OCI-M2 (cell line): ENCODE results near the gene CUL4A.
"Not testable (repeated sequence)": the region's sequence is repeated elsewhere in the genome, so short reads cannot be mapped to it uniquely, and the experiment has no call there.

Source experiments
- DNase-seq: peaks from one replicate; lab custom pipeline; 2025; ENCODE audit not compliant: unreplicated experiment; lab: John Stamatoyannopoulos, UW

Gene CUL4A

DNA sequence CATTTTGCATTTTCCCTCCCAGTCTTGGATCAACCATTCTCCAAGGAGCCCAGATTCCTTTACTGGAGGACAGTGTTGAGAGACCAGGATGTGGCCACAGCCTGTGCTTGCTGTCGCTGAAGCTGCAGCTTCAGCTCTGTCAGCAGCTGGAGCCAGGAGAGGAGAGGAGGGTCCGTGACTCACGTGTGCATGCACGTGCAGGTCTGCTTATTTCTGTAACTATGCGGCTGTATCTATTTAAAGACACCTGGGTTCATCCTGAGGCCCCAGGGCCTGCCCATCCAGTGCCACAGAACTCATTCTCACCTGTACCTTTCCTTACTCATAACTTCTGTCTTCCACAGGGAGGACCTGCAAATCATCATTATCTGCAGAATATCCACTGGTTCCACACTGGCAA lies 79.5 kb downstream of the CUL4A start:
- no peak for DNase-seq

DNA sequence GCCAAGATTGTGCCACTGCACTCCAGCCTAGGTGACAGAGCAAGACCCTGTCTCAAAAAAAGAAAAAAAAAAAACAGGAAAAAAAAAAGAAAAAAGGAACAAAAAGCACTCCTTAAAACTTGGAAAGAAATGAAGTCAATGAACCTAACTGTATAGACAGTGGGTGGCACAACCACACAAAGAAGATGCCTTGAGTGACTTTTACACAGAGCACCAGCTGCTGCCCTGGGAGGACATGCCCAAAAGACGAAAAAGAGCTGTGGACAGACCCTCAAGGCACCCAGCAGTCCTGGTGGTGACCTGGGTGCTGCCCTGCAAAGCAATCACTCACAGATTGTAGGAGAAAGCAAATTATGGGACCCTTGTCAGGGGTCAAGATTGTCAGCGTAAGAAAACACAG lies 81.7 kb downstream of the CUL4A start:
- DNase-seq: no peak

GRCh38 chr13:113292021-113292862 lies 82.8 kb downstream of the CUL4A start:
- DNase-seq: peak; percentile 31

GRCh38 chr13:113293686-113294085 lies 84.3 kb downstream of the CUL4A start:
- DNase-seq: no peak

DNA sequence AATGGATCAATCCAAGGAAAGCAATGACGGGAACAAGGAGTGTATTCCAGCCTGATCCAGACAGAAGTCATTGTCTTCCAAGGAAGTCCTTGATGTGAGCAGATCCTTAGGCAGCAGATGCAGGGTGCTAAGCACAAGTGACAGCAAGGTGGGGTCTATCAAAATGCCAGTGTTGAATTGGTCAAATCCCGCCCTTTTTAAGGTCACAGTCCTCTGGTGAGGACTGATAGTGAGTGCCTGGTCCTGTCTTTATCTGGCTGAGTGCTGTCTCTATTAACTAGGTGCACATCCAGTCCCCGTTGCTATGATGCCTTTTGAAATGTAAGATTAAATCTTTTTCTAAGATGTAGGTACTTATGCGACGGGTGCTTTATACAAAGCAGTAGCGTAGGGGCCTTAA lies 86.4 kb downstream of the CUL4A start:
- DNase-seq: no peak

DNA sequence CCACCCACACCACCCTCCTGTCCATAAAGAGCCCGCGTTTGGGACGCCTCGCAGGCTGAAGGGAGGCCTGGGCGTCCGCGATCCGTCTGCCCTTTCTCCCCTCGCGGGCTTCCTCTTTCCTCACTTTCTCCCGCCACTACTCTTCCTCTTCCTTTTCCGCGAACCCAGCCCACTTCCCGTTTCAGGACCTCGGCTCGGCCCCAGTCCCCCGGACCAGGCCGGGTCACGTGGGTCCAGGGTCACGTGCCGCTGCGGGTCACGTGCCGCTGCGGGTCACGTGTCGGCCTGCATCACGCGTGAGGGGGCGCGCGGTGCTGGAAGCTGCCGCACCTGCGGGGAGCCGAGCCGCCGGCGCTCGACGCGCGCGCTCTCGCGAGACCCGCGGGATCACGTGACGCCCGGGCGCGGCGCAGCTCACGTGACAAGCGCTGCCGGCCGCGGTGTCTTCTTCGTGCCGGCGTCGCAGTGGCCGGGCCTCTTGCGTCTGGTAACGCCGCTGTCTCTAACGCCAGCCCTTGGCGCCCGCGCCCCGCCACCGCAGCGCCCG lies 87.5 kb downstream of the CUL4A start, which contains the start of gene LAMP1:
Gene LAMP1, plus strand, starts transcription at position 417 of the 547 bp plus-strand sequence. CDS start 196 bp downstream, outside the sequence.
- peak; percentile 64 for DNase-seq

DNA sequence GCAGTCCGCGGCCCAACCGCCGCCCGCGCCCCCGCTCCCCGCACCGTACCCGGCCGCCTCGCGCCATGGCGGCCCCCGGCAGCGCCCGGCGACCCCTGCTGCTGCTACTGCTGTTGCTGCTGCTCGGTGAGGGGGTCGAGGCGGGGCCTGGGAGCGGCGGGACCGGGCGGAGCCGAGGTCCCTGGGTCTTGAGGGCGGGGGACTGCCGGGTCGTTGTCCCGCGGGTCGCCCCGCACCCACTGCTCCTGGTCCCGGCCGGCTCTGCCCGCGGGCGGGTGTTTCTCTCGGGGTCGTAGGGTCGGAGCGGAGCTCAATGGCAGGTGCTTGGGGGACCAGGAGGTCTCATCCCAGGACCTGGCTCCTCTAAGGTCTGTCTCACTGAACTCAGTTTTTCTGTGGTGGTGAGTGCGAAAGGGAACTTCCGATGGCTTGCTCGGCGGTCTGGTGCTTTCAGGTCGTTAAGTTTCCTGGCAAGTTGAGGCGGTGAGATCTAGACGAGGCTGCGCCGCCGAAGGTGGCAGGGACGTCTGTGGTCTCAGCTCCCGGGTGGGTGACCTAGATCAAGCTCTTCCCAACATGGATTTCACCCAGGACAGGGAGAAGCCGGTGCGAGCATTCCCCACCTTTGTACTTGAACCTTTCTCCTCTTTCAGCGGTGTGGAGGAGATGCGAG lies 88.1 kb downstream of the CUL4A start:
- no peak for DNase-seq

DNA sequence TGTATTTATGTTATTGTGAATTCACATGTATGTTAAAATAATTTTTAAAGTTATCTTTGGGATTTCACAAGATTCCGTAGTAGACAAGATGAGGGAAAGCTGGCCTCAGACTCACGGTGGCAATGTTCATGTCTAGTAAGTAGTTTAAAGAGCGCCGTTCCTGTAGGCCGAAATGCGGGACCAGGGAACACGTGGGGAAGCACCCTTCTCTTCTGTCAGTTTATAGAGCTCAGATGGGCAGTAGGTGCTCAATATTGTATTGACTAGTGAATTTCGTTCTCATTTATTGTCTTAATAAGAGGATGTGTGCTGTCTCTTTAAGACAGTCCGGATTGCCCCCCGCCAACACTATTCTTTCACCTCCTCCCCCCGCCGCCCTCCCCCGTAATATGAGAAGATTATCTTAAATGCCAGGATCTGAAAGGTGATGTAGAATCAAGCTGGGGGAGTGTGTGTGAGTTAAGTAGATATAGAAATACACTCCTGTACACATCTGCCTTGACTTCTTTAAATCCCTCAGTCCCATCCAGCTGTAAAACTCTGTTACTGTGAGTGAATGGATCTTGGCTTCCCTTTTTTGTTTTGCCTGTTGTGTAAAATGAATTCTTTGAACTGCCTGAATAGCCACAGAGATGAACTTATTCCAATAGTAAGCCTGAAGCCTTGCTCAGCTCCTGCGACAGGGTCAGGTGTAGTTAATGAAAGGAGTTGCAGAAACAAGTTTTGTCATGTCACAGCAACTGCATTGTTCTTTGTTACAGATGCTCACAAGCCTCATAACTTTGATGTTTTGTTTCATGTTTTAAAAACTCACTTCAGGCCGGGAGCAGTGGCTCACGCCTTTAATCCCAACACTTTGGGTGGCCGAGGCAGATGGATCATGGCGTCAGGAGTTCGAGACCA lies 88.9 kb downstream of the CUL4A start:
- DNase-seq: no peak

DNA sequence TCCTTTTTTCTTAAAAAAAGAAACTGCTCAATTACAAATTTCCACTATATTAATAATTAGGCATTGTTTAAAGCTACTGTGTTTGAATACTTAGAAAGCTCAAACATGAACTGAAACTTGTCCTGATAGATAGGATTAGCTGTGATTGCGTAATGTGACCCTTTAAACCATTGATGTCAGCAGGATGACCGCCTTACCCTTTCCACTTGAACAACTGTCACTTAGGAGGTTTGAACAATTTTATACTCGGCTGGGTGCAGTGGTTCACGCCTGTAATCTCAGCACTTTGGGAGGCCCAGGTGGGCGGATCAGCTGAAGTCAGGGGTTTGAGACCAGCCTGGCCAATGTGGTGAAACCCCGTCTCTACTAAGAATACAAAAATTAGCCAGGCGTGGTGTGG lies 90.5 kb downstream of the CUL4A start:
- DNase-seq: no peak

GRCh38 chr13:113302986-113303385 lies 93.6 kb downstream of the CUL4A start:
- DNase-seq: no peak

DNA sequence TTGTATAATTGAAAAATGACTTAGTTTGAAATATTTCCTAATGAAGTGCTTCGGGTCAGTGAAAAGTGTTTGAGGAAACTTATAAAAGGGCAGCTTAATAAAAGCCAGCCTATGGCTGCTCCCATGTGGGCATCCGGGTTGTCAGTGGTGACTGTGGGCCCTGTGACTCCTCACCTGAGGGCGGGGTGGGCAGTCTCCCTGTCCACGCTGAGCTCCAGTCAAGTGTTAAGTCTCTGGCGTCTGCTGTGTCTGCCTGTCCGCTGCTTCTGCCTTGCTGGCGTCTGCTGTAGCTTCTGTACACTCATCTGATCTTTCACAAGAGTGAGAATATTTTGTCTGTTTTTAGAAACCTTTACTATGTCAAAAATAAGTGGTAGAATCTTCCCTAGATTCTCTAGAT lies 94.7 kb downstream of the CUL4A start:
- DNase-seq: no peak

DNA sequence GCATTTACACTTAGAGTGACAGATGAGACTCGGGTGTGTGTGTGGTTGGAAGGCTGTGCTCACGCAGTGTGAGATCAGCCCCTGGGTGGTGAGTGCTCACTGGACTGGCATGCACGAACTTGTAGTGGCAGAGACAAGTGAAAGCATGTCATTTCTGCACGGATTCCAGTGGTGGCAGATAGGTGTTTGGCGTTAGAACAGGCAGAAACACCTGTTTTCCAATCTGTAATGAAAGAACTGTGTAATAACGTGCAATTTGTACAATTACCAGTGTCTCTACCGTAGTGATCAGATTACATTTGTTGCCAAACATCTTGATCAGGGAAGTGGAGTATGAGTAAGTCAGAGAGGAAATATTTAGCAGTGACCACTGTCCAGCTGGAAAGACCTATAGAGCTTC lies 95.8 kb downstream of the CUL4A start:
- no peak for DNase-seq

DNA sequence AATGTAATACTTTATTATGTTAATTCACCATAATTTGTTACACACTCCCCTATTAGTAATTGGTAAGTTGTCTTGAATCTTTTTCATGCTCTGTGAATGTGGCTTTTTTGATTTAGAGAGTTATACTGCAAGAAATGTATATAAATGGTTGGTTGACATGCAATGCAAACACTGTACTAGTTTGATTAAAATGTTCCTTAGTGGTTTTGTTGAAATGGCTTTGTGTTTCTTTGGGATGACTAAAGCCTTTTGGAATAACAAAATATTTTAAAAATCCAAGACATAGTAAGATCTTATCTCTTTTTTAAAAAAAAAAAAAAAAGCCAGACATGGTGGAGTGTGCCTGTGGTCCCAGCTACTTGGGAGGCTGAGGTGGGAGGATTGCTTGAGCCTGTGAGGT lies 98.1 kb downstream of the CUL4A start:
- no peak for DNase-seq

DNA sequence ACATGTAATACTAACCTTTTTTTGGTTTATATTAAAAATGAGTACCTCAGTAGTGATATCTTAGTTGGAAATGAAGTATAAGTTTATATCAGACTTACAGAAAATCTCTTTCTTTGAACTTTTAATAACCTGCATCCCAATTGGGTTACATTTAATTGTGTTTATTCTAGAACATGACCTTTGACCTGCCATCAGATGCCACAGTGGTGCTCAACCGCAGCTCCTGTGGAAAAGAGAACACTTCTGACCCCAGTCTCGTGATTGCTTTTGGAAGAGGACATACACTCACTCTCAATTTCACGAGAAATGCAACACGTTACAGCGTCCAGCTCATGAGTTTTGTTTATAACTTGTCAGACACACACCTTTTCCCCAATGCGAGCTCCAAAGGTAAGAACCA lies 100.1 kb downstream of the CUL4A start:
- no peak for DNase-seq

DNA sequence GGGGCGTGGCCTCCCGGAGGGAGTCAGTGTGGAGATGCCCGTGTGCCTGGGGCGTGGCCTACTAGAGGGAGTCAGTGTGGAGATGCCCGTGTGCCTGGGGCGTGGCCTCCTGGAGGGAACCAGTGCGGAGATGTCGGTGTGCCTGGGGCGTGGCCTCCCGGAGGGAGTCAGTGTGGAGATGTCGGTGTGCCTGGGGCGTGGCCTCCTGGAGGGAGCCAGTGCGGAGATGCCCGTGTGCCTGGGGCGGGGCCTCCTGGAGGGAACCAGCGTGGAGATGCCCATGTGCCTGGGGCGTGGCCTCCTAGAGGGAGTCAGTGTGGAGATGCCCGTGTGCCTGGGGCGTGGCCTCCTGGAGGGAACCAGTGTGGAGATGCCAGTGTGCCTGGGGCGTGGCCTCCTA lies 104.7 kb downstream of the CUL4A start:
- not testable (repeated sequence) for DNase-seq

DNA sequence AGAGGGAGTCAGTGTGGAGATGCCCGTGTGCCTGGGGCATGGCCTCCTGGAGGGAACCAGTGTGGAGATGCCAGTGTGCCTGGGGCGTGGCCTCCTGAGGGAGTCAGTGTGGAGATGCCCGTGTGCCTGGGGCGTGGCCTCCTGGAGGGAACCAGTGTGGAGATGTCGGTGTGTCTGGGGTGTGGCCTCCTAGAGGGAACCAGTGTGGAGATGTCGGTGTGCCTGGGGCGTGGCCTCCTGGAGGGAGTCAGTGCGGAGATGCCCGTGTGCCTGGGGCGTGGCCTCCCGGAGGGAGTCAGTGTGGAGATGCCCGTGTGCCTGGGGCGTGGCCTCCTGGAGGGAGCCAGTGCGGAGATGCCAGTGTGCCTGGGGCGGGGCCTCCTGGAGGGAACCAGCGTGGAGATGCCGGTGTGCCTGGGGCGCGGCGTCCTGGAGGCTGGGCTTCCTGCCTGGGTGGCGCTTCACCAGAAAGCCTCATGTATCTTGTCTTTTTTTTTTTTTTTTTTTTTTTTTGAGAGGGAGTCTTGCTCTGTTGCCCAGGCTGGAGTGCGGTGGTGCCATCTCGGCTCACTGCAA lies 105.6 kb downstream of the CUL4A start:
- not testable (repeated sequence) for DNase-seq

DNA sequence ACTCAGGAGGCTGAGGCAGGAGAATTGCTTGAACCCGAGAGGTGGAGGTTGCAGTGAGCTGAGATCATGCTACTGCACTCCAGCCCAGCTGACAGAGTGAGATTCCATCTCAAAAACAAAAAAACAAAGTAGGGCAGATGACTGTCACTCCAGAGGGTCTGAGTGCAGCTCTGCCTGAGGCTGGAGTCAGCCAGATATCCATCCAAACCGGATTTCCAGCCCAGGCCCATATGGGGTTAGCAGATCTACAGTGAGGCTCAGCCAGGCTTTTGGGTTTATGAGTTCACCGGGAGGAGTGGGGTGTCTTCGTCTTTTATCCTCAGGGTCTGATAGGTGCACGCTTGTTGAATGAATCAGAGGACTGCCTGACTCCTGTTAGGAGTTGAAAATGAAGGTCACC lies 106.6 kb downstream of the CUL4A start:
- DNase-seq: no peak
